Fibroblast of lung (primary cell): ENCODE results near the gene DHDDS. TPM values are rescaled to one million over a fixed set of nuclear protein-coding genes. Genes with fewer than 3 reads are reported as not detected.

ENCODE experiments used
- DNase-seq, 2 donors: peaks; one replicate each; pipeline versions ENCODE4 v3.0.0 to v3.0.0-alpha.2; 2010; ENCODE audit warnings: low read depth in 2 of 2
- H2AFZ ChIP-seq: 2 replicates; pipeline ENCODE4 v1.5.1; 2012; ENCODE audit warnings: low read length, control low read depth, inconsistent platforms
- H3K27ac ChIP-seq: 2 replicates; pipeline ENCODE4 v1.5.1; 2011; ENCODE audit warnings: low read length, control low read depth; ENCODE audit not compliant: insufficient read depth
- H3K27me3 ChIP-seq: 2 replicates; pipeline ENCODE4 v1.5.1; 2011; ENCODE audit warnings: mild to moderate bottlenecking, low read length; ENCODE audit not compliant: control insufficient read depth, insufficient read depth
- H3K36me3 ChIP-seq: 2 replicates; pipeline ENCODE4 v1.5.1; 2011; ENCODE audit warnings: low read length; ENCODE audit not compliant: control insufficient read depth, insufficient read depth
- H3K4me1 ChIP-seq: 2 replicates; pipeline ENCODE4 v1.5.1; 2011; ENCODE audit warnings: low read length; ENCODE audit not compliant: control insufficient read depth, insufficient read depth; ENCODE audit errors: extremely low read depth
- H3K4me2 ChIP-seq: 2 replicates; pipeline ENCODE4 v1.5.1; 2011; ENCODE audit warnings: low read length, control low read depth; ENCODE audit not compliant: insufficient read depth; ENCODE audit errors: extremely low read depth
- H3K4me3 ChIP-seq, 4 experiments: fragments of 200-600 bp in 1 of 4; sonication (generic) in 1 of 4; replicated peaks in 1 of 4; 2 replicates each; pipeline ENCODE4 v1.5.1; 2011 to 2016; ENCODE audit warnings: low read length in 4 of 4, low read depth in 3 of 4, mild to moderate bottlenecking in 3 of 4, control low read depth in 2 of 4, inconsistent platforms in 1 of 4, mixed read lengths in 1 of 4; ENCODE audit not compliant: insufficient read depth in 1 of 4; ENCODE audit errors: control extremely low read depth in 1 of 4
- H3K79me2 ChIP-seq: 2 replicates; pipeline ENCODE4 v1.5.1; 2012; ENCODE audit warnings: mild to moderate bottlenecking, low read length, inconsistent platforms; ENCODE audit not compliant: control insufficient read depth, insufficient read depth
- H3K9ac ChIP-seq: 2 replicates; pipeline ENCODE4 v1.5.1; 2011; ENCODE audit warnings: mild to moderate bottlenecking, low read length, control low read depth; ENCODE audit not compliant: insufficient read depth
- H3K9me3 ChIP-seq: 2 replicates; pipeline ENCODE4 v1.5.1; 2012; ENCODE audit warnings: low read depth, low read length; ENCODE audit not compliant: control insufficient read depth, insufficient read depth
- H4K20me1 ChIP-seq: 2 replicates; pipeline ENCODE4 v1.5.1; 2011; ENCODE audit warnings: low read length; ENCODE audit not compliant: control insufficient read depth, insufficient read depth; ENCODE audit errors: extremely low read depth
- CTCF ChIP-seq, 2 donors: IDR thresholded peaks in 1 of 2; conservative IDR thresholded peaks in 1 of 2; 1 replicate in 1 of 2; 2 replicates in 1 of 2; pipeline ENCODE4 v1.5.1; 2011 to 2012; ENCODE audit warnings: low read length in 2 of 2, control low read depth in 1 of 2, inconsistent platforms in 1 of 2, low read depth in 1 of 2, mild to moderate bottlenecking in 1 of 2
- EZH2 ChIP-seq: IDR thresholded peaks from 2 replicates; pipeline ENCODE4 v1.5.1; 2012; ENCODE audit warnings: low read length, control low read depth, mild to moderate bottlenecking; ENCODE audit errors: missing control alignments
- polyA plus RNA-seq, 2 donors: library from polyadenylated mRNA; depleted of rRNA in 1 of 2; stranded (reverse) in 1 of 2; unstranded in 1 of 2; fragments of >200 nt; gene quantifications; 2 replicates each; pipeline ENCODE4 v1.2.1, GENCODE V29; 2011 to 2012; ENCODE audit warnings: missing spikeins in 1 of 2
- total RNA-seq: library from RNA; depleted of rRNA; stranded (reverse); fragments of >200 nt; gene quantifications from 2 replicates; pipeline ENCODE4 v1.2.1, GENCODE V29; 2014

The DHDDS gene
- total and polyA plus RNA-seq, 2 donors (not counting 1 experiment from before 2014, with no cell fraction given) = 41.5 to 76.6 TPM

- Histone ChIP-seq H4K20me1 (no peaks in the 10 kb centered on the region), H3K27ac (no peak overlapping the region), H3K9ac (no peak overlapping the region), H2AFZ (no peak overlapping the region), H3K27me3 (no peaks in the 10 kb centered on the region), H3K4me3 (no peak overlapping the region), H3K4me1 (no peaks in the 10 kb centered on the region), H3K9me3 (no peaks in the 10 kb centered on the region), H3K79me2 (no peaks in the 10 kb centered on the region), H3K4me2 (no peak overlapping the region), H3K36me3 (no peaks in the 10 kb centered on the region)
- DNase-seq = no peak
- TF ChIP-seq CTCF (conservative IDR thresholded peaks at IDR 0.05 in 1 of 2, IDR thresholded peaks at IDR 0.05 in 1 of 2; ENCODE audit: low read depth in 1 of 2, low read length in 2 of 2) (no peak), EZH2 (no peak)
These were observed 30.2 kb upstream of the DHDDS start for GRCh38 chr1:26401891-26402290.

GRCh38 chr1:26403656-26404055, 28.5 kb upstream of the DHDDS start:
- Histone ChIP-seq H3K9me3 (no peaks in the 10 kb centered on the region), H3K4me1 (no peaks in the 10 kb centered on the region), H3K36me3 (no peaks in the 10 kb centered on the region), H3K27ac (no peak overlapping the region), H4K20me1 (no peaks in the 10 kb centered on the region), H3K4me2 (no peak overlapping the region), H3K27me3 (no peaks in the 10 kb centered on the region), H2AFZ (no peak overlapping the region), H3K4me3 (no peak overlapping the region), H3K79me2 (no peaks in the 10 kb centered on the region), H3K9ac (no peak overlapping the region)
- no peak for DNase-seq
- TF ChIP-seq CTCF (conservative IDR thresholded peaks at IDR 0.05 in 1 of 2, IDR thresholded peaks at IDR 0.05 in 1 of 2; ENCODE audit: low read depth in 1 of 2, low read length in 2 of 2) (no peak), EZH2 (no peak)

GRCh38 chr1:26404641-26405040, 27.5 kb upstream of the DHDDS start:
- DNase-seq = peak in 1 of 2 donors; percentile 23
- H3K9me3 ChIP-seq = no peaks in the 10 kb centered on the region
- no peaks in the 10 kb centered on the region for H3K36me3 ChIP-seq
- peaks cover 7% of the 10 kb centered on the region for H3K27me3 ChIP-seq
- no peaks in the 10 kb centered on the region for H3K4me1 ChIP-seq
- H3K4me2 ChIP-seq = no peak overlapping the region
- no peak overlapping the region for H2AFZ ChIP-seq
- H3K79me2 ChIP-seq = no peaks in the 10 kb centered on the region
- no peak overlapping the region for H3K27ac ChIP-seq
- TF ChIP-seq EZH2 (no peak), CTCF (conservative IDR thresholded peaks at IDR 0.05 in 1 of 2, IDR thresholded peaks at IDR 0.05 in 1 of 2; ENCODE audit: low read depth in 1 of 2, low read length in 2 of 2) (no peak)
- no peaks in the 10 kb centered on the region for H4K20me1 ChIP-seq
- no peak overlapping the region for H3K9ac ChIP-seq
- H3K4me3 ChIP-seq = no peak overlapping the region
